DOHH2 (cell line): ENCODE data around the gene CPXM2.

Source experiments
- CTCF ChIP-seq: fragments of 200-600 bp; sonication (generic); IDR thresholded peaks from one replicate; pipeline ENCODE4 v1.5.1; 2014; ENCODE audit warnings: antibody characterized with exemption, mild to moderate bottlenecking, low read depth, low read length; ENCODE audit not compliant: poor library complexity, severe bottlenecking
- EZH2phosphoT487 ChIP-seq: fragments of 200-600 bp; sonication (generic); IDR thresholded peaks from 2 replicates; pipeline ENCODE4 v1.6.1; 2017; ENCODE audit warnings: borderline replicate concordance, mild to moderate bottlenecking, antibody characterized with exemption, low read length, moderate library complexity, mixed read lengths

GRCh38 chr10:123857616-123858015 lies 34.0 kb downstream of the CPXM2 start:
- TF ChIP-seq CTCF (no peak), EZH2phosphoT487 (no peak)
